ENCODE results near the gene OVAAL.

Gene OVAAL

GRCh38 chr1:180571060-180571831, 12.5 kb downstream of the OVAAL start:
- no peak for TF ChIP-seq CREB1 (IDR thresholded peaks at IDR 0.05; ENCODE audit: low read depth)
- TF ChIP-seq YY1 (IDR thresholded peaks at IDR 0.05; ENCODE audit: low read depth), result no peak
- TF ChIP-seq FOXM1 (IDR thresholded peaks at IDR 0.05; ENCODE audit: borderline replicate concordance, low read depth), result no peak
- TF ChIP-seq TCF12 (IDR thresholded peaks at IDR 0.05; ENCODE audit: low read depth), result no peak
- no peak for TF ChIP-seq NFIC (IDR thresholded peaks at IDR 0.05)
- no peak for TF ChIP-seq TAF1 (IDR thresholded peaks at IDR 0.05; ENCODE audit: low read depth)
- TF ChIP-seq CEBPB (IDR thresholded peaks at IDR 0.05), result no peak
- TF ChIP-seq EGR1 (IDR thresholded peaks at IDR 0.05), result no peak
- no peak for TF ChIP-seq REST (IDR thresholded peaks at IDR 0.05; ENCODE audit: low read depth)
- TF ChIP-seq ZBTB7A (IDR thresholded peaks at IDR 0.05; ENCODE audit: low read depth), result no peak

- no peak for TF ChIP-seq FOXM1 (IDR thresholded peaks at IDR 0.05; ENCODE audit: borderline replicate concordance, low read depth)
- no peak for TF ChIP-seq EGR1 (IDR thresholded peaks at IDR 0.05)
- no peak for TF ChIP-seq EP300 (IDR thresholded peaks at IDR 0.05; ENCODE audit: borderline replicate concordance)
- no peak for TF ChIP-seq NFIC (IDR thresholded peaks at IDR 0.05)
- no peak for TF ChIP-seq TEAD4 (IDR thresholded peaks at IDR 0.05)
- no peak for TF ChIP-seq CEBPB (IDR thresholded peaks at IDR 0.05)
- no peak for TF ChIP-seq TAF1 (IDR thresholded peaks at IDR 0.05; ENCODE audit: low read depth)
- TF ChIP-seq USF1 (IDR thresholded peaks at IDR 0.05), result no peak
- TF ChIP-seq MAX (IDR thresholded peaks at IDR 0.05), result no peak
- no peak for TF ChIP-seq REST (IDR thresholded peaks at IDR 0.05; ENCODE audit: low read depth)
- TF ChIP-seq RAD21 (IDR thresholded peaks at IDR 0.05; ENCODE audit: low read depth), result no peak
- no peak for TF ChIP-seq YY1 (IDR thresholded peaks at IDR 0.05; ENCODE audit: low read depth)
These were observed 13.3 kb downstream of the OVAAL start for GRCh38 chr1:180571832-180572636.

- TF ChIP-seq EP300 (IDR thresholded peaks at IDR 0.05; ENCODE audit: borderline replicate concordance) (no peak), CEBPB (IDR thresholded peaks at IDR 0.05) (no peak), EGR1 (IDR thresholded peaks at IDR 0.05) (no peak)
These were observed 14.0 kb downstream of the OVAAL start for GRCh38 chr1:180572760-180573159.

- TF ChIP-seq ZBTB7A (IDR thresholded peaks at IDR 0.05; ENCODE audit: low read depth) (no peak), EGR1 (IDR thresholded peaks at IDR 0.05) (no peak), MAX (IDR thresholded peaks at IDR 0.05) (no peak), CEBPB (IDR thresholded peaks at IDR 0.05) (no peak), YY1 (IDR thresholded peaks at IDR 0.05; ENCODE audit: low read depth) (no peak), REST (IDR thresholded peaks at IDR 0.05; ENCODE audit: low read depth) (no peak), CREB1 (IDR thresholded peaks at IDR 0.05; ENCODE audit: low read depth) (no peak), RAD21 (IDR thresholded peaks at IDR 0.05; ENCODE audit: low read depth) (no peak), FOXM1 (IDR thresholded peaks at IDR 0.05; ENCODE audit: borderline replicate concordance, low read depth) (no peak), NFIC (IDR thresholded peaks at IDR 0.05) (no peak), USF1 (IDR thresholded peaks at IDR 0.05) (no peak), TCF12 (IDR thresholded peaks at IDR 0.05; ENCODE audit: low read depth) (no peak), EP300 (IDR thresholded peaks at IDR 0.05; ENCODE audit: borderline replicate concordance) (no peak), TEAD4 (IDR thresholded peaks at IDR 0.05) (no peak), TAF1 (IDR thresholded peaks at IDR 0.05; ENCODE audit: low read depth) (no peak)
These were observed 15.4 kb downstream of the OVAAL start for GRCh38 chr1:180574031-180574713.

Data from Ishikawa (cell line).